Measurements from ENCODE around the gene SYVN1.

Gene SYVN1

DNA sequence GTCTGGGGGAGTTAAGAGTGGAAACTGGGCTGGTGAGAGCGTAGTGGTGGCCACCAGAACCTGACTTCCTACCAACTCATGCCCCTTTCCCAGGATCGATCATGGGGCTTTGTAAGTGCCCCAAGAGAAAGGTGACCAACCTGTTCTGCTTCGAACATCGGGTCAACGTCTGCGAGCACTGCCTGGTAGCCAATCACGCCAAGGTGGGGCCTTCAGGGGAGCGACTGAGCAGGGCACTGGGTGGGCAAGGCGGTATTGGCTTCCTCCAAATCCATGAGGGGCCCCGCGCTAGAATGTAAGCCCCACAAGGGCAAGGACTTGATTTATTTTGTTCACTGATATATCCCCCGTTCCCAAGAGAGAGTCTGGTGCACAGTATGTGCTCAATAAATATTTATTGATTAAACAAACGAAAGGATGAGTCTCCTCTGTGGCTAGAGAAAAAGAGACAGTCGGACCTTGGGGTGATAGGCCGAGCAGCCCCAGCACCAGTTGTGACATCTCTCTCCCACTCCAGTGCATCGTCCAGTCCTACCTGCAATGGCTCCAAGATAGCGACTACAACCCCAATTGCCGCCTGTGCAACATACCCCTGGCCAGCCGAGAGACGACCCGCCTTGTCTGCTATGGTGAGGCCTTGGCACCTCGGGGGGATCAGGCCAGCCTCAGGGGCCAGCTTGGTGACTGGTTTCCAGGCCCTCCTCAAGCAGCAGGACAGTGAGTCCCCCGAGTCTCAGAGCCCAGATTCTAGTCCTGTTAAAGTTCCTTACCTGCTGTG, 49.5 kb downstream of the SYVN1 start:
- DNase-seq, result no peak

DNA sequence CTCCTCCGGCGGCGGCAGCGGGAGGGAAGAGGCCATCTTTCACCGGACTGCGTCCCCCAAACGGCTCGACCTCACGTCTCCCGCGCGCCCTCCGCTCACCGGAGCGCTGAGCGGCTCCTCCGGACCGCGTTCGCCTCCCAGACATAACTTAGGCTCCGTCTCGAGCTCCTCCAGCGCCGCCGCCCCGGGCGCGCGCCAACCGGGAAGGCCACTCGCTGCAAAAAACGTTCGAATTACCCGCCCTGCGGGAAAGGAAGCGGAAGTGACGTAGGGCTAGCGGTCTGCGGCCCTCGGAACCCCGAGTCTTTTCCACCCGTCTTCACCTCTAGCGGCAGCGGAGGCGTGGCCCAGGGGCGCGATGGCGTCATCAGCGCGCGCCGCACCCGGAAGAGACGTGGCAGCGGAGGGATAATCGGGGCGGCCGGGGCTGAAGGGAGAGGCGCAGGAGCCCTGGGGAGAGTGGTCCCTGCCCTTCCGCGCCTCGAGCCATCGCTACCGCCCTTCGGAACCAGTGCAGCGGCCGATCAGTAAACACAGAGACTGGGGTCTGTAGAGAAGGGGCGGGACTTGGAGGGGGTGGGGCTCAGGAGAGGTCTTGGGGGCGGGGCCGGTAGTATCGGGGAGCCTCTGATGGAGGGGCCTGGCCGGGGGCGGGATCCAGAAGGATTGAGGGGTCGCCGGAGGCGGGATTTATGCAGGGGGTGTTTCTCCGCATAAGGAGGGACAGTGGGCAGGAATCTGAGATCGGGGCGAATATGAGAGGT, 50.3 kb downstream of the SYVN1 start, which contains the start of the genes CDCA5 and ZFPL1:
Gene CDCA5 (minus strand): TSS at position 207 of the 764 bp plus-strand sequence. CDS start 62 bp downstream, at position 145.
Gene ZFPL1 (plus strand): TSS at position 389 of the 764 bp plus-strand sequence. CDS start 477 bp downstream, outside the sequence.
- peak; percentile 66 for DNase-seq

DNA sequence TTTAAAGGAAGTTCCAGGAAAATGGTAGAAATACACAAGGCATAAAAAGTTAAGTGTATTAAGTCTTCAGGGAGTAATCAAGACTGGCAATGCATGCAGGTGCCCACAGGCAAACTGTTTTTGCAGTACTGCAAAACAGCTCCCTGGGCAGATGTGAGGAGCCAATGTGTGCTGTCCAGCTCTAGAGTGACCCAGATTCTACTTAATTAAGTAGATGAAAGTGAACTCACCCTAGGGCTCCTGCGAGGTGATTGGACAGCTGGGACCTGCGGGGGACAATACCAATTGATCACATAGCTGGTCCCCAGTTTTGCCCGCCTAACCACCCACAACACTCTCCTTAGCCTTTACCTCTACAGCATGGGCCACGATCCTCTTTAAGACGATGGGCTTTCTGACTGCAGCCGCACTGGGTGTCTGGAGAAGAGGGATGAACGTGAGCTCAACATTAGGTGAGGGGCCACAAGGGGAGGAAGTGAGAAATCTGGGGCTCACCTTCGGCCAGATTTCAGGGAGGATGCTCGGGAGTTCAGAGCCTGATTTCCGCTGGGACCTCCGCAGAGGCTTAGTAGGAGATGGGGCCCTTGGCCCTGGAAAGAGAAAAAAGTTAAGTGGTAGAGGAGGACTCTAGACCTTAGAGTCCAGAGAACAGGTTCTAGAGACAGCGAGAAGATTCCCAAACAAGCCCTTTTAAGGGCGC, 51.0 kb downstream of the SYVN1 start:
- DNase-seq, result no peak

DNA sequence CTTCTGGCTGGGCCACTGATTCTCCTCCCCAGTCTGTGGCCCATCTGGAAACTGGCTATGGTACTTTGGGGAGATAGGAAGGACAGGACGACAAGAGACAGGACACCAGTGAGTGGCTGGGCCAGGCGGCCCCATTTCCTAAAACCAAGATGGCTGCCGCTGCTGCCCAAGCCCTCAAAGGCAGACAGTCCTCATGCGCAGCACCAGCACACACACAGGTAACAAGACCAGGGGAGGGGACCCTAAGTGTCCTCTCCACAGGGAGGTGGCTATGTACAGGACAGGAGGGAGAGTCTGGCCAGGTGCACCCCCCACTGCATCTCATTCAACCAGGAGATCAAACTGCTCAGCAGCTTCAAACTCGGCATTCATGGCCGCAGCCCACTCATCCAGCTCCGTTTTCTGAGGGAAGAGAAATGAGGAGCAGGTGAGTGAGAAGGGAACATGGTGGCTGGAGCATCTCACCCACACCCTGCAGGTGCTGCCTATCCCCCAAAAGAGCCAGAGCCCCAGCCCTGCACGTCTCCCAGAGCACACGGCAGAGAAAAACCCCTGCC, 55.5 kb downstream of the SYVN1 start:
- DNase-seq, result no peak

DNA sequence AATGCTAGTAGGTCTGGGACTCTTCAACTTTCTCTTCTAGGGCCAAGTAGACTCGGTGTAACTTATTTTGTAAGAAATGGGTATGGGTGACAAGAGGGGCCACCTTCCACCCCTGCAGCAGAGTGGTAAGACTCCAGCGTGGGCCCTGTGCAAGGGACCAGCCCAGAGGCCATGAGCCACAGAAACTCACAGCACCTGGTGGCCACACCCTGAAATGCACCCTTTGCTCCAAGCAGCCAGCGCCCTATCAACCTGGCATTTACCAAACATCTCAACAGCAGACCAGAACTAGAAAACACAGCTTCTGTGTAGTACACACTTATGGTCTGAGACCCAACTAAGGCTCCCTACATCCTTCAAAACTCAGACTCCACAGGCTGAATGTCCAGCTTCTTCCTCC, 56.2 kb downstream of the SYVN1 start:
- no peak for DNase-seq

DNA sequence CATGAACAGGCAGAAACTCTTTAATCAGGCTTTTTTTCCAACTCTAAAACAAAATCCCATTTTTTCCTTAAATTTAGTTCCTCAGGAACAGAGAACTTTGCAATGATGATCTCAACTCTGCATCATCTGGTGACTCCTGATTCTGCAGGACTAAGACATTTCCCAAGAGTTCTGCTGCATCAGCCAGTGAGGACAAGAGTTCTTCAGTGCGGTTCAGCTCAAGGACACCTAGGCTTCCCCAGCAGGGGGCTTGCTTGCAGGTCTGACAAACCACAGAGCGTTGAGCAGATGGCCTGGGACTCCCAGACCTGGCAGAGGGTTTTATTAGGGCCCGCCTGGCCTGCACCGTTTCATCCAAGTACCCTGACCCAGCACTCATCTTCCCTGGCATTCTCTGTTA, 56.9 kb downstream of the SYVN1 start:
- no peak for DNase-seq

All from SHP77 treated with DMSO at 0.1 percent for 48 hours (cell line).